Measurements from ENCODE around the gene SEPTIN3. TPM values are rescaled to one million over a fixed set of nuclear protein-coding genes. Genes with fewer than 3 reads are reported as not detected.

Gene SEPTIN3
- total RNA-seq, result under 1 TPM in 3 of 4 donors, not detected in 1; 0.19 to 0.51 (median 0.22) TPM

- no peak for TF ChIP-seq CTCF (IDR thresholded peaks at IDR 0.05; ENCODE audit: low read depth)
Observed at GRCh38 chr22:41969110-41969646, at the start of gene SEPTIN3. Gene SEPTIN3, plus strand, starts transcription at chr22:41969443. Its CDS starts 2,050 bp downstream, at chr22:41971493.

GRCh38 chr22:41920271-41920976 is 48.8 kb upstream of the SEPTIN3 start:
- TF ChIP-seq CTCF (IDR thresholded peaks at IDR 0.05; ENCODE audit: low read depth), result no peak

GRCh38 chr22:41922328-41922727 is 46.9 kb upstream of the SEPTIN3 start:
- no peak for TF ChIP-seq CTCF (IDR thresholded peaks at IDR 0.05; ENCODE audit: low read depth)

GRCh38 chr22:41922940-41923594 is 46.2 kb upstream of the SEPTIN3 start:
- TF ChIP-seq CTCF (IDR thresholded peaks at IDR 0.05; ENCODE audit: low read depth), result no peak

- no peak for TF ChIP-seq CTCF (IDR thresholded peaks at IDR 0.05; ENCODE audit: low read depth)
Observed at GRCh38 chr22:41923595-41924276, 45.5 kb upstream of the SEPTIN3 start.

- no peak for TF ChIP-seq CTCF (IDR thresholded peaks at IDR 0.05; ENCODE audit: low read depth)
Observed at GRCh38 chr22:41925783-41926460, 43.3 kb upstream of the SEPTIN3 start.

Measured in subcutaneous adipose tissue (tissue), 4 donors.